Measurements from ENCODE around the gene TMEM14B. TPM values are rescaled to one million over a fixed set of nuclear protein-coding genes. Genes with fewer than 3 reads are reported as not detected.
"Not testable (repeated sequence)": the region's sequence is repeated elsewhere in the genome, so short reads cannot be mapped to it uniquely, and the experiment has no call there.

Gene TMEM14B
- total RNA-seq, 1 donor from 2014 or later: 40.2 TPM

DNA sequence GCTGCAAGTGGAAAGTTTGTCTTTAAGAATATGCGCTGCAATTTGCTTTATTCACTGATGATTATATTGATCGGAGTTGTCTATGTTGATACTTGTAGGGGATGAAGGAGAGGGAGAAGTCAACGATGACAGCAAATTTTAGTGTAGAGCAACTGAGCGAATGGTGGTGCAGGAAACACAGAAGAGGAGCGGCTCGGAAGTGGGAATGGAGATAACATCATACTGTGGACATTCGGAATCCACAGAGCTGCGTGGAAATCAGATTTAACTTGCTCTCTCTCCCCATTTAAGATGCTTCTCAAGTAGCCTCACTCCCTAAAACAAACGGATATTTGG, 722 bp upstream of the TMEM14B start:
- DNase-seq: no peak

GRCh38 chr6:10749734-10750133, 2.1 kb downstream of the TMEM14B start:
- no peak for DNase-seq

- DNase-seq: not testable (repeated sequence)
These were observed 3.0 kb downstream of the TMEM14B start for GRCh38 chr6:10750568-10750967.

GRCh38 chr6:10751757-10752156, 4.2 kb downstream of the TMEM14B start:
- DNase-seq: not testable (repeated sequence)

DNA sequence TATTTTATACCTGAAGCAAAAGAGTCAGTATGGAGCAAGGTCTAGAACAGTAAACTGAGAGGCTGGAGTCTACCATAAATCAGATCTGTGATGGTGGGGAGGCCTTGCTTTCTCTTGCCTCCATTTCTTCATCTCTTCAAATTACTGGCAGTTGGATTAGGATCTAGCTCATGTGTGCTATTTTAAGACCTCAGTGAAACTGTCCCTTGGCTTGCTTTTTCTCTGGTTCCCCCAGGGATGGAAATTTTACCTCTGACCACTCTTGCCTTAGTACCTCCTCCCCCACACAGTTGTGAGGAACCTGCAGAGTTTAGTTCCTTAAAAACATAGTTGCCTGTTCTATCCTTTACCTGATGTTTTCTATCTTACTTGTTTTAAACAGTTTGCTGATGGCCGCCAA, 8.5 kb downstream of the TMEM14B start:
- DNase-seq: no peak

GRCh38 chr6:10759312-10759839, 11.8 kb downstream of the TMEM14B start:
- DNase-seq: peak; percentile 81

GRCh38 chr6:10759884-10760329, 12.3 kb downstream of the TMEM14B start:
- no peak for DNase-seq

GRCh38 chr6:10763006-10763405, 15.4 kb downstream of the TMEM14B start:
- no peak for DNase-seq

DNA sequence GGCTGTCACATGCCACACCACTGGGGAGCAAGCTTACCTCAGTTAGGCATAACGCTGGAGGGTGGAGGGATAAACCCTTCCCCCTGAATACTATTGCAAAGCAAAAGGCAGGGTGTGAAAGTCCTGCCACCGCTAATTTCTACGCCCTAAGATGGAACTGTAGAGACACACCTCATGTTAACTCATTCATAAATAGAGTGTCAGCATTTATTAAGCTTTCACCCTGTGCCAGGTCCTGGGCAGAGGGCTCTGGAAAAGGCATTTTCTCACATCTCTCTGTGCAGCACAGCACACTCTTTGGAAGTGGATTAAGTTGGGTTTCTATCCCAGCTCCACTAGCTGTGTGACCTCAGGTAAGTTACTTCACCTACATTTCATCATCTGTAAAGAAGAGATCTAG, 21.8 kb downstream of the TMEM14B start:
- DNase-seq: no peak

- DNase-seq: no peak
These were observed 23.8 kb downstream of the TMEM14B start for GRCh38 chr6:10771371-10771894.

DNA sequence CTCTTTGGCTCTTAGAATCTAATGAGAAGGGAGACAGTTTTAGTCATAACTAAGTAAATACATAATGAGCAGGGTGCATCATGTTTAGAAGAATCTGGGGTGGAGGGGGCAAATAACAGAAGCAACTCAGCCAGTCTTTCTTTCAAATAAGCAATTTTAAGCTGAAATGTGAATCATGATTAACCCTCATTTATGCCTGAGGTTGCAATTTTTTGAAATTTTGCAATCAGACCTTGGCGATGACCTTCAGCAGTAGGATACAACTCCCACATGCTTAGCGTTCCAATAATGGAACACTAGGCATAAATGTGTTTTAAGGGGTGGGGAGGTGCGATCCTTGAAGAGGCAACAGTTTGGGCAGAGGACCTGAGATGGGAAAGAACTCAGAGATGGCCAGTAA, 30.6 kb downstream of the TMEM14B start:
- no peak for DNase-seq

DNA sequence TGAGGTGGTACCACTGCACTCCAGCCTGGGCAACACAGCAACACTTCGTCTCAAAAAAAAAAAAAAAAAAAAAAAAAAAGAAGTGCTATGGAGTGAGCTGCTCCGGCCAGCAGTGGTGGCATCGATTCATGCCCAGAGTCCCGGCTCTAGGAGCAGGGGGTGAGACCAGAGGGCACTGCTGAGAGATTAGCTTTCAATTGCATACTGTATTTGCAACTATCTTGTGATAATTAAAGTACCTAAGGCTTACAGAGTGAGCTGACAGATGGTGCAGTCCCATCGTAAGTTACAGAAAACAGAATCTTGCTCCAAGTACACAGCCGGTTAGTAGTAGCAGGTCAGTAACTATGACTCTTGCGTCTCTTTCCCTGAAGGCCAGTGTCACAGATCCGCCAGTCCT, 31.5 kb downstream of the TMEM14B start:
- no peak for DNase-seq

GRCh38 chr6:10791673-10792072, 44.1 kb downstream of the TMEM14B start:
- DNase-seq: no peak

DNA sequence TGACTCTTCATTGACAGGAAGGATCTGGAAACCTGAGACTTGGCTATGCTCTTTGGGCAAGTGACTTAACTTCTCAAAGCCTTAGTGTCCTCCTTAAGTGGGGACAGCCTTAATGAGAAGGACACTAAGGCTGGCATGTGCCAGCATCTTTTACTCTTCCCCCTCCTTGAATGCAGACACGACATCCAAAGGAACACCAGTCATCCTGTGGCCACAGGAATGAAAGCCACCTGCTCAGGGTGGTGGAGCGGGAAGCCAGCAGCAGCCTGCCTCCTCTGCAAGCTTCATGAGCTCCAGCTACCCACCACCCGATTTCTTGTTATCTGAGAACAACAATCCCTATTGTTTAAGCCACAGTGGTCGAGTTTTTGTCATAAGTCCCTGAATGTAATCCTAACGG, 44.5 kb downstream of the TMEM14B start:
- no peak for DNase-seq

GRCh38 chr6:10793035-10793434, 45.4 kb downstream of the TMEM14B start:
- DNase-seq: no peak

DNA sequence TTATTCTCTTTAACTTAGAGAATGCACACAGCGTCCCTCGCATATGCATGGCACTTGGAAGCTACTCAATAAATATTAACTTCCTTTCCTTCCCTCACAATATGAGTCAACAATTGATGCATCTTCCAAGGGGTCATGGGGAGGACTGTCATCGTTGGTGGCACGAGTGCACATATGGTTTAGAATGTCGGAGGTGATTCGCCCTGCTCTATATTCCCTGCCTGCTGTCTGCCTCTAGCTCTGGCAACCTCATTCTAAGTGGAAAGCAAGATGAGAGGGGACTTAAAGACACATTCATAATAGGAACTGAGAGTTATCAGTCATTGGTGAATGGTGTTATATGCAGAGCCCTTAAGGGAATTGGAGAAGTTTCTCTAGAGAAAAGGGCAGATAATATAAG, 46.1 kb downstream of the TMEM14B start:
- DNase-seq: no peak

GRCh38 chr6:10794239-10794638, 46.6 kb downstream of the TMEM14B start:
- DNase-seq: no peak

DNA sequence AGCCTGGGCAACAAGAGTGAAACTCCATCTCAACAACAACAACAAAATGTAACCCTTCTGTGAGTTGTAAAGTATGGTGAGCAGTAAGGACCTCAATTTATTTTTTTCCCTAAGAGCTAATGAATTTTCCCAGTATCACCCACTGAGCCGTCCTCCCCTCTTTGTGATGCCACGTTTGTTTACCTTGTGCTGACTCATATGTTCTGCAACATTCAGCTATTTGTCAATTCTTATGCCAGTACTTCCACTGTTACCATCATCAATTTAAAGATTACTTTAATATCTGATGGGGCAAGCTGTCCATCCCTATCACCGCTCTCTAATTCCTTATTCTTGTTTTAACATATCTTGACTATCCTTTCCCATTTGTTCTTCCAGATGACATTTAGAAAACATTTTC, 53.2 kb downstream of the TMEM14B start:
- no peak for DNase-seq

- no peak for DNase-seq
These were observed 53.7 kb downstream of the TMEM14B start for GRCh38 chr6:10801224-10801848.

Small RNA genes within 50 kb of the gene (small RNA-seq; reads per million reads assigned to genes)
- not detected for gene RNA5SP203 (ENCODE audit: low replicate concordance)

Other genes starting within 250 kb of the TMEM14B start
- gene GCNT2, start 226.5 kb upstream of the TMEM14B start, total RNA-seq: 8.7 TPM
- not detected for gene C6orf52, start 53.2 kb upstream of the TMEM14B start, total RNA-seq
- 13.2 TPM for gene PAK1IP1, start 52.8 kb upstream of the TMEM14B start, total RNA-seq
- gene TMEM14C, start 24.7 kb upstream of the TMEM14B start, total RNA-seq: 50.4 TPM
- gene MAK, start 90.7 kb downstream of the TMEM14B start, total RNA-seq: 0.10 TPM
- not detected for gene GCM2, start 134.2 kb downstream of the TMEM14B start, total RNA-seq
- 4.9 TPM for gene SYCP2L, start 139.2 kb downstream of the TMEM14B start, total RNA-seq